Left hindlimb (tissue), 1 donor: ENCODE measurements around the gene SLC10A2.

Experiments used
- DNase-seq: peaks from one replicate; pipeline ENCODE4 v3.0.0-alpha.2; 2018

Gene SLC10A2

GRCh38 chr13:103044056-103044455, 22.2 kb downstream of the SLC10A2 start:
- no peak for DNase-seq

- DNase-seq, result no peak
Measured at GRCh38 chr13:103040006-103040405, 26.2 kb downstream of the SLC10A2 start.

GRCh38 chr13:103039183-103039582, 27.0 kb downstream of the SLC10A2 start:
- no peak for DNase-seq

GRCh38 chr13:103036268-103036667, 29.9 kb downstream of the SLC10A2 start:
- no peak for DNase-seq

GRCh38 chr13:103033999-103034398, 32.2 kb downstream of the SLC10A2 start:
- no peak for DNase-seq

GRCh38 chr13:103031332-103031873, 34.8 kb downstream of the SLC10A2 start:
- DNase-seq, result no peak

- DNase-seq, result no peak
Measured at GRCh38 chr13:103030776-103031175, 35.4 kb downstream of the SLC10A2 start.

GRCh38 chr13:103029798-103030197, 36.4 kb downstream of the SLC10A2 start:
- no peak for DNase-seq

- no peak for DNase-seq
Measured at GRCh38 chr13:103022336-103022735, 43.9 kb downstream of the SLC10A2 start.

GRCh38 chr13:103018556-103018955, 47.7 kb downstream of the SLC10A2 start:
- no peak for DNase-seq

- DNase-seq, result no peak
Measured at GRCh38 chr13:103012646-103013045, 53.6 kb downstream of the SLC10A2 start.

- DNase-seq, result no peak
Measured at GRCh38 chr13:103009051-103009840, 57.0 kb downstream of the SLC10A2 start.

- DNase-seq, result no peak
Measured at GRCh38 chr13:103007427-103007762, 58.8 kb downstream of the SLC10A2 start.

- DNase-seq, result no peak
Measured at GRCh38 chr13:103006641-103007426, 59.4 kb downstream of the SLC10A2 start.

- no peak for DNase-seq
Measured at GRCh38 chr13:103004661-103005345, 61.4 kb downstream of the SLC10A2 start.

GRCh38 chr13:103003631-103004030, 62.6 kb downstream of the SLC10A2 start:
- DNase-seq, result no peak

- DNase-seq, result no peak
Measured at GRCh38 chr13:103002279-103002678, 63.9 kb downstream of the SLC10A2 start.

GRCh38 chr13:103000157-103000556, 66.1 kb downstream of the SLC10A2 start:
- DNase-seq, result no peak

- DNase-seq, result no peak
Measured at GRCh38 chr13:102999499-102999898, 66.7 kb downstream of the SLC10A2 start.
